Mucosa of descending colon (tissue), 3 donors: Measurements from ENCODE around the gene NAIF1. TPM values are rescaled to one million over a fixed set of nuclear protein-coding genes. Genes with fewer than 3 reads are reported as not detected.

Source experiments
- ATAC-seq: fragments of 200-7000 bp; cut with Tn5 transposase; one replicate; pipeline ENCODE4 v1.9.1; 2020; ENCODE audit warnings: mild to moderate bottlenecking, moderate library complexity
- DNase-seq, 3 donors: peaks; one replicate each; pipeline ENCODE4 v3.0.0-alpha.2; 2020
- H3K36me3 ChIP-seq: fragments of 200-600 bp; one replicate; pipeline ENCODE4 v1.8.0; 2021; ENCODE audit warnings: low read depth, mild to moderate bottlenecking
- H3K4me1 ChIP-seq: fragments of 200-600 bp; one replicate; pipeline ENCODE4 v1.8.0; 2021; ENCODE audit warnings: low read depth, mild to moderate bottlenecking
- H3K4me3 ChIP-seq: fragments of 200-600 bp; one replicate; pipeline ENCODE4 v1.8.0; 2021; ENCODE audit warnings: mild to moderate bottlenecking
- H3K9me3 ChIP-seq: fragments of 200-600 bp; one replicate; pipeline ENCODE4 v1.8.0; 2021; ENCODE audit warnings: mild to moderate bottlenecking
- intact Hi-C, 2 donors: fragments of 100-400 bp; cut with DNase I in 1 of 2; cut with micrococcal nuclease in 1 of 2; formaldehyde crosslinking; loops; one replicate each; pipeline versions ENCODE4 v1.11.0 to v1.11.1; 2022; cut with DNase I, micrococcal nuclease
- total RNA-seq, 3 donors: library from RNA; stranded (reverse); fragmentation: NEBNext Ultra II Directional in 2 of 3; extraction: Animal tissue kit (Norgen Biotek cat#: 25700) in 2 of 3; gene quantifications; one replicate each; pipeline versions ENCODE4 v1.2.1 to v1.2.4, GENCODE V29; 2021 to 2023
- TF ChIP-seq, protein P1 (sequence below): fragments of 200-600 bp; IDR thresholded peaks from one replicate; pipeline ENCODE4 v1.8.0; 2022; ENCODE audit warnings: antibody characterized with exemption, mild to moderate bottlenecking
- donor health status: DM: no; HTN: no; CAD: no; lungs with moderate emphysema.
- donor health status: DM: no; HTN: no; CAD: no.
- donor health status: DM: no; HTN: yes; CAD: no.

NAIF1 gene
- total RNA-seq, 3 donors from 2014 or later, result 10.4 to 12.6 (median 11.9) TPM

DNA sequence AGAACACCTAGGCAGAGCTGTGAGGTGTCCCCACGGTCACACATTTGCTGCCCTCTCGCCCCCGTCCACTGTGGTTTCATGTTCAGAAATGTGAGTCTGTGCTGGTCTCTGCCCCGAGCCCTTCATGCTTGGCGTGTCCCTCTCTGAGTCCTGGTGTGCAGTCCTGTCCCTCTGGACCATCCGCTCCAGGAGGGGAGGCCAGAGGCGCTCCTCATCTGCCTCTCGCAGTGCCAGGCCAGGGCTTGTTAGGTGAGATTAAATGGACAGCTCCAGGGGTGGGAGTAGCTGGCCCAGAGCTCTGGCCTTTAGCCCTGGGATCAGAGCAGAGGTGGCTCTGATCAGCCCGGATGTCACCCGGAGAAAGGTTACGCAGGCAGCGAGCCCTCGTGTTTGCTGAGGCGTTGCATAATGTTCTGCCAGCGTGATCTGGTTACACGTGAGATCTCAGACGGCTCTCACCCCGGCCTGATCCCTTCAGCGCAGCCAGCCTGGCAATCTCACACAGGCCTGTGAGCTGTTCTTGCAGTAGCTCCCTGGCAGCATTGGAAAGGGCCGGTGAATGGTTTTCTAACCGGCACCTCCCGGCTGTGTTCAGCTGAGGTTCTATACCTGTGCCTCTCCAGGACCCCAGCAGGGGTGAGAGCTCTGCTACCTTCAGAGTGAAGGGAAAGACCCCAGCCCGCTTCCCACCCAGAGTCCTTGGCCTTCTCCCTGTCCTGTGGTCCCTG, 35.9 kb upstream of the NAIF1 start:
- Histone ChIP-seq H3K36me3 (peaks cover 20% of the 10 kb centered on the region), H3K4me1 (peaks cover 39% of the 10 kb centered on the region), H3K4me3 (no peak overlapping the region), H3K9me3 (no peaks in the 10 kb centered on the region)
- TF ChIP-seq, protein P1, sequence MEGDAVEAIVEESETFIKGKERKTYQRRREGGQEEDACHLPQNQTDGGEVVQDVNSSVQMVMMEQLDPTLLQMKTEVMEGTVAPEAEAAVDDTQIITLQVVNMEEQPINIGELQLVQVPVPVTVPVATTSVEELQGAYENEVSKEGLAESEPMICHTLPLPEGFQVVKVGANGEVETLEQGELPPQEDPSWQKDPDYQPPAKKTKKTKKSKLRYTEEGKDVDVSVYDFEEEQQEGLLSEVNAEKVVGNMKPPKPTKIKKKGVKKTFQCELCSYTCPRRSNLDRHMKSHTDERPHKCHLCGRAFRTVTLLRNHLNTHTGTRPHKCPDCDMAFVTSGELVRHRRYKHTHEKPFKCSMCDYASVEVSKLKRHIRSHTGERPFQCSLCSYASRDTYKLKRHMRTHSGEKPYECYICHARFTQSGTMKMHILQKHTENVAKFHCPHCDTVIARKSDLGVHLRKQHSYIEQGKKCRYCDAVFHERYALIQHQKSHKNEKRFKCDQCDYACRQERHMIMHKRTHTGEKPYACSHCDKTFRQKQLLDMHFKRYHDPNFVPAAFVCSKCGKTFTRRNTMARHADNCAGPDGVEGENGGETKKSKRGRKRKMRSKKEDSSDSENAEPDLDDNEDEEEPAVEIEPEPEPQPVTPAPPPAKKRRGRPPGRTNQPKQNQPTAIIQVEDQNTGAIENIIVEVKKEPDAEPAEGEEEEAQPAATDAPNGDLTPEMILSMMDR, result no peak
- ATAC-seq (no peak), DNase-seq (peak in 2 of 3 donors; percentile 36 to 58)
- intact Hi-C loops, result no loop called here

DNA sequence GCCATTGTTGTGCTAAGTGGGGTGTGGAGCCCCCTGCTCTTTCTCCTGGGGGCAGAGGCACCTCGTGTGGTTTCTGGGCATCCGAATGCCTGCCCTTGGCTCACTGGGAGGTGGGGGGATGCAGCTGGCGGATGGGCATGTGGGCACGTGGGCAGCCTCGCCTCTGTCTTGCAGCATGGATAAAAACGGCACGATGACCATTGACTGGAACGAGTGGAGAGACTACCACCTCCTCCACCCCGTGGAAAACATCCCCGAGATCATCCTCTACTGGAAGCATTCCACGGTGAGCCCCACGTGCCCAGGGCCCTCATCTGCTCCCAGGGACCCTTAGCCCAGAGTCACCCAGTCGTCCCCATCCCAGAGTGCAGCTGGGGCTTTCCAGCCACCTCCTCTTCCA, 35.1 kb upstream of the NAIF1 start:
- DNase-seq (peak in 2 of 3 donors; percentile 31 to 40), ATAC-seq (no peak)
- Histone ChIP-seq H3K36me3 (peaks cover 20% of the 10 kb centered on the region), H3K4me1 (peaks cover 48% of the 10 kb centered on the region), H3K9me3 (no peaks in the 10 kb centered on the region), H3K4me3 (no peak overlapping the region)
- TF ChIP-seq, protein P1, result no peak
- intact Hi-C loops, result no loop called here

DNA sequence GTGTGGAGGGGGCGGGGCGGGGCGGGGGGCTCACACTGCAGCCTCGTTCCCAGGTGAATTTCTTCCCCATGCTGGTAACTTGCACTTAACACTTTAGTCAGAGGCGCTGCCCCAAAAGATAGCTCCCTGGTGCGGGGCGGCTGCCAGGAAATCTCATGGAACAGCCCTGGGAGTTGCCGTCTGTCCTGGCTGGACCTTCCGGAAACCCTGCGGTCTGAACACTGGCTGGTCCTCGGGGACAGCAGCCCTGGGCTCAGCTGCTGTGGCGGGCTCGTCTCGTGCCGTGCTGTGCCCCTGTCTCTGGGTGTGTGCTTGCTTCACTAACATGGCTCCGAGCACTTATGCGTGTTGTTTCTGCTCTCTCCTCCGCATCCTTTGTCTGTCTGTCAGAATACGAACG, 34.6 kb upstream of the NAIF1 start:
- Histone ChIP-seq H3K4me3 (no peak overlapping the region), H3K9me3 (no peaks in the 10 kb centered on the region), H3K4me1 (peaks cover 49% of the 10 kb centered on the region), H3K36me3 (peaks cover 15% of the 10 kb centered on the region)
- TF ChIP-seq, protein P1, result no peak
- DNase-seq, result peak in 2 of 3 donors; percentile 25 to 37
- ATAC-seq, result no peak
- intact Hi-C loops, result no loop called here

DNA sequence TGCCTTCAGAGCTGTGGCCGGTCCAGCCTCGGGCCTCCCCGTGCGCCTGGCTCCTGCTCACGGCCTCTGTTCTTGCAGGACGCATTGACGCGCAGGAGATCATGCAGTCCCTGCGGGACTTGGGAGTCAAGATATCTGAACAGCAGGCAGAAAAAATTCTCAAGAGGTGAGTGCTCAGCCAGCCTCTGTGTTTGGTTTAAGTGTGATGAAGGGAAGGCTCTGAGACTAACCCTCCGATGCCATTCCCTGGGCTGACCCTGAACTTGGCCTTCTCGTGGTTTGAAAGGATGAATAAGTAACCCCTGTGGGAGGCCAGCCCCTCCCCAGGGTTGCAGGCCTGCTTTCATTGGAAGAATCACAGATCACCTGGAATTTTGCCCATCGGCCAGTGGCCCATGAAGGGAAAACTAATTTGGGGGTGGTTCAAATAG, 34.1 kb upstream of the NAIF1 start:
- intact Hi-C loops, result no loop called here
- TF ChIP-seq, protein P1, result no peak
- peaks cover 49% of the 10 kb centered on the region for H3K4me1 ChIP-seq
- H3K9me3 ChIP-seq, result no peaks in the 10 kb centered on the region
- peaks cover 11% of the 10 kb centered on the region for H3K36me3 ChIP-seq
- no peak overlapping the region for H3K4me3 ChIP-seq
- no peak for ATAC-seq
- DNase-seq, result peak in 2 of 3 donors; percentile 31 to 33

DNA sequence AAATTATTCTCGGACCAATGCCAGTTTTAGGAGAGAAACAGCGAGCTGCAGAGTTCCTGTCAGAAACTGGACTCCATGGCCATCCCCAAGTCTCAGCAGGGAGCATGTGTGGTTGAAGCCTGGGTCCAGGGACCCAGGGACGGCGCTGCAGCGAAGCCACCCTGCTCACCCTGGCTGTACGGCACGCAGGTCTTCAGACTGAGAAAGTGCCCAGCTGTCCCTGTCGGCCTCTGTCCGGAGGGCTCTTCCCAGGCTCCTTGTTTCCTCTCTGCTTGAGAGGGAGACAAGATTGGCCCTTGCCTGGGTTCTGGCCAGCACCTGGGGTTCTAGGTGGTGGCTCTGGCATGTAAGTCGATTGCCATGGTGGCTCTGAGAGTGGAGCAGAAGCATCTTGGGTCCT, 33.5 kb upstream of the NAIF1 start:
- Histone ChIP-seq H3K4me3 (no peak overlapping the region), H3K36me3 (peaks cover 10% of the 10 kb centered on the region), H3K4me1 (peaks cover 49% of the 10 kb centered on the region), H3K9me3 (no peaks in the 10 kb centered on the region)
- TF ChIP-seq, protein P1, result no peak
- ATAC-seq, result no peak
- intact Hi-C loops, result no loop called here
- peak in 2 of 3 donors; percentile 23 to 34 for DNase-seq
